OCI-LY1 (cell line): Measurements from ENCODE around the gene ZNF25.
"Not testable (repeated sequence)": the region's sequence is repeated elsewhere in the genome, so short reads cannot be mapped to it uniquely, and the experiment has no call there.

Source experiments
- EZH2 ChIP-seq: fragments of 200-600 bp; sonication (generic), shearing (Covaris generic); IDR thresholded peaks from 2 replicates; pipeline ENCODE4 v1.8.0; 2017; ENCODE audit warnings: borderline replicate concordance, mixed run types, mild to moderate bottlenecking, antibody characterized with exemption, low read length, moderate library complexity, mixed read lengths
- TF ChIP-seq, protein P1 (sequence below): fragments of 200-600 bp; sonication (generic), shearing (Covaris generic); IDR thresholded peaks from 2 replicates; pipeline ENCODE4 v1.5.1; 2017; ENCODE audit warnings: mild to moderate bottlenecking, antibody characterized with exemption, low read length, moderate library complexity, mixed read lengths

GRCh38 chr10:38000474-38000873, 24.0 kb upstream of the ZNF25 start:
- TF ChIP-seq, protein P1, sequence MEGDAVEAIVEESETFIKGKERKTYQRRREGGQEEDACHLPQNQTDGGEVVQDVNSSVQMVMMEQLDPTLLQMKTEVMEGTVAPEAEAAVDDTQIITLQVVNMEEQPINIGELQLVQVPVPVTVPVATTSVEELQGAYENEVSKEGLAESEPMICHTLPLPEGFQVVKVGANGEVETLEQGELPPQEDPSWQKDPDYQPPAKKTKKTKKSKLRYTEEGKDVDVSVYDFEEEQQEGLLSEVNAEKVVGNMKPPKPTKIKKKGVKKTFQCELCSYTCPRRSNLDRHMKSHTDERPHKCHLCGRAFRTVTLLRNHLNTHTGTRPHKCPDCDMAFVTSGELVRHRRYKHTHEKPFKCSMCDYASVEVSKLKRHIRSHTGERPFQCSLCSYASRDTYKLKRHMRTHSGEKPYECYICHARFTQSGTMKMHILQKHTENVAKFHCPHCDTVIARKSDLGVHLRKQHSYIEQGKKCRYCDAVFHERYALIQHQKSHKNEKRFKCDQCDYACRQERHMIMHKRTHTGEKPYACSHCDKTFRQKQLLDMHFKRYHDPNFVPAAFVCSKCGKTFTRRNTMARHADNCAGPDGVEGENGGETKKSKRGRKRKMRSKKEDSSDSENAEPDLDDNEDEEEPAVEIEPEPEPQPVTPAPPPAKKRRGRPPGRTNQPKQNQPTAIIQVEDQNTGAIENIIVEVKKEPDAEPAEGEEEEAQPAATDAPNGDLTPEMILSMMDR: not testable (repeated sequence)
- not testable (repeated sequence) for TF ChIP-seq EZH2
